ELF-1 (cell line): Measurements from ENCODE around the gene IRS2.

Source experiments
- DNase-seq: peaks from one replicate; pipeline ENCODE4 v3.0.0-alpha.2; 2016; ENCODE audit warnings: low read depth, low spot score

Gene IRS2

GRCh38 chr13:109707044-109707741, 79.2 kb downstream of the IRS2 start:
- DNase-seq: no peak

GRCh38 chr13:109706015-109706715, 80.2 kb downstream of the IRS2 start:
- no peak for DNase-seq

GRCh38 chr13:109704771-109705635, 81.4 kb downstream of the IRS2 start:
- no peak for DNase-seq

GRCh38 chr13:109703250-109703649, 83.1 kb downstream of the IRS2 start:
- DNase-seq: no peak
